NCI-H510A (cell line): ENCODE measurements around the gene TFDP3.

Experiments
- DNase-seq: peaks from one replicate; lab custom pipeline; 2025; lab: John Stamatoyannopoulos, UW

The TFDP3 gene, protein sequence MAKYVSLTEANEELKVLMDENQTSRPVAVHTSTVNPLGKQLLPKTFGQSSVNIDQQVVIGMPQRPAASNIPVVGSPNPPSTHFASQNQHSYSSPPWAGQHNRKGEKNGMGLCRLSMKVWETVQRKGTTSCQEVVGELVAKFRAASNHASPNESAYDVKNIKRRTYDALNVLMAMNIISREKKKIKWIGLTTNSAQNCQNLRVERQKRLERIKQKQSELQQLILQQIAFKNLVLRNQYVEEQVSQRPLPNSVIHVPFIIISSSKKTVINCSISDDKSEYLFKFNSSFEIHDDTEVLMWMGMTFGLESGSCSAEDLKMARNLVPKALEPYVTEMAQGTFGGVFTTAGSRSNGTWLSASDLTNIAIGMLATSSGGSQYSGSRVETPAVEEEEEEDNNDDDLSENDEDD

GRCh38 chrX:133218329-133218728, at the start of gene TFDP3:
TSS of gene TFDP3 (minus strand) at chrX:133218354. CDS start at chrX:133218259, 95 bp downstream.
- DNase-seq: no peak

DNA sequence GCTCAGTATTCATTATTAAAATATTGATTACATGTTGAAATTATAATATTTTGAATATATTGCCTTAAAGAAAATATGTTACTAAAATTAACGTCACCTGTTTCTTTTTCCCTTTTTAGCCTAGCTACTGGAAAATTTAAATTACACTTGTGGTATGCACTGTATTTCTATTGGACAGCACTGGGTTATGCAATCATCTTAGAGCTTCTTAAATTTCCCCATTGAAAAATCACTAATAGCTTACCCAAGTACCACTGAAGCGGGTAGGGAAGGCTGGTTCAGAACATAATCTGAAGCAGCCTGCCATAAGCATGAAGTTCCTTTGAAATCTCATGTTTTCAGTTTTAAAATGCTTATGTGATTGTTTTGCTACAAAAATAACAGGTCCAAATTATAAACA, 49.5 kb upstream of the TFDP3 start:
- DNase-seq: no peak

DNA sequence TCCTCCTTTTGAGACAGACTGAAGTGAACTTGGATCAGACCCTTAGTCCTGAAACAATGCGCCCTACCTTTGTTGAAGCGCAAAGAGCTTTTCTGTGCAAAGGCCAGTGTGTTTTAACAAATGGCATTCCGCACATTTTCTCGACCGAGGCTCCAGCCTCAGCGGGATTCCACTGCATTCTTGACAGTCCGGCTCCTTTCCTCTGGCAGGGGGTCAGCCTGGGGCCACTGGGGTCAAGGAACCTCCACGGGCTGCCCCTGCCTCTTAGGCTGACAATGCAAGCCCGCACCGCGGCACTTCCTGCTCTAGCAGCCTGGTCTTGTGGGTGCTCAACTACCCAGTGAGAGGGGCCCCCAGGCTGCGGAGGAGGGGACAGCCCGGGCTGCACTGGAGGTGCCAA, 47.2 kb upstream of the TFDP3 start:
- no peak for DNase-seq

GRCh38 chrX:133258481-133258880, 40.3 kb upstream of the TFDP3 start:
- no peak for DNase-seq

DNA sequence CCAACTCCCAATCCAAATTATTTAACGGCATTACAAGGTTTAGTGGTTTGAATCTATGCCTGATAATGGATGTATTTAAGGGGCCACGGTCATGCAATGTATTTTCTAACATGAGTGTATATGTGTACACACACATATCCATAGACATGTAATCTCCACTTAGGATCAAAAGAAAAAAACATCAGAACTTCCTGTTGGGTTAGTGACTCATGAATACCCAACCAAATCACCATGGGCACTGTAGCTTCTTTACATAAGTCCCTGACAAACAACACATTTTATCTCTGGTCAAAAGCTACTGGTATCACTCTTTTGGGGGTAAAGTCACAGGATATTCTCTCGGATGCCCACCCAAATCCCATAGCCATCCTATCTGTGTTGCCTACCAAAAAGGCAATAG, 36.5 kb upstream of the TFDP3 start:
- DNase-seq: no peak

DNA sequence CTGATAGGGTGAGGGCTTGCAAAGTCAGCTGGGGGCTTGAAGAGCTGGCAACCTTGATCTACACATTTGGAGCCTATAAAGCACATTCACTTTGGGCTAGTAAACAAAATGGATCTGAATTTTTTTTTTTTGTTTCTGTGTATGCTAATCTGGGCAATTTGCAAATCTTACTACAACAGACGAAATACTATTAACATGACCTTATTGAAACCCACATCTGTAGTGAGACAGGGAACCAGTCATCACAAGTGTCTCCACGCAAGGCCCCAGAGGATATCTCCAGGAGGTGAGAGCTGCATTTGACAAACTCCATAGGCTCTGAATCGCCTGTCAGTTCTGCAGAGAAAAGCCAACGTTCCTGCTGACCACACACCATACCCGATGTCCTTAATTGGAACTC, 33.0 kb upstream of the TFDP3 start:
- DNase-seq: no peak

- no peak for DNase-seq
Observed at GRCh38 chrX:133250184-133251100, 32.3 kb upstream of the TFDP3 start.

GRCh38 chrX:133249266-133250058, 31.3 kb upstream of the TFDP3 start:
- no peak for DNase-seq

DNA sequence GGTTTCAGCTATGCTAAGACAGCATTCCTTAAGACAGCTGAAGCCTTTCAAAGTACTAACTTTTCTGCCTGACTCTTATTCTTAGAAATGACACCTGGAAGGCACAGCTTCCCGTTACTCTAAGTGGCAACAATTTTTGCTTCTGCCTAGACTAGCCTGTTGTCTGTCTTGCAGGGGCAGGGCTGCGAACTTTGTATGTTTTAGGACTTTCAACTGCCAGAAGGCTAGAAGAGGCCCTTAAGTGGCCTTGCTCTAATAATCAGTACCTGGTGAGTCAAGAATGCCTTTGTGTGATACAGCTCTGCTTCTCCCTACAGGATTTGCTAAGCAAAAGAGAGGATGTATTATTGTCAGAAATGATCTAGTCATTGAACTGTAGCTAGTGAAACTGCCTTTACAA, 30.0 kb upstream of the TFDP3 start:
- DNase-seq: no peak

GRCh38 chrX:133246921-133247320, 28.8 kb upstream of the TFDP3 start:
- DNase-seq: no peak

DNA sequence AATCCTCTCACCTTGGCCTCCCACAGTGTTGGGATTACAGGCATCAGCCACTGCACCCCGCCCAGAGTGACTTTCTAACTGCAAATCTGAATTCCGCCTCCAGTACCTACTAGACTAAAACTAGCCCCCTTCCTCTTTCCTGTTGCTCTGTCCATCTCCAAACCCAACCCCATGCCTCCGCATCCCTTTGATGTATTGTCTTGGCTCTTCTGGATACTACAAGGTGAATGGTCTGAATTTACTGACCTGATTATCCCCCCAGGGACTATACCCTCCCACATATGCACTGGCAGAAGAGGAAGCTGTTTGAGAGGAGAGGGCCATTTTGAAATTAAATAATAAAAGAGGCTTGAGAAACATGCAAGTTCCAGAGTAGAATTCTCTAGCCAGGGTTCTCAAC, 17.7 kb upstream of the TFDP3 start:
- no peak for DNase-seq

- no peak for DNase-seq
Observed at GRCh38 chrX:133232331-133232730, 14.2 kb upstream of the TFDP3 start.

DNA sequence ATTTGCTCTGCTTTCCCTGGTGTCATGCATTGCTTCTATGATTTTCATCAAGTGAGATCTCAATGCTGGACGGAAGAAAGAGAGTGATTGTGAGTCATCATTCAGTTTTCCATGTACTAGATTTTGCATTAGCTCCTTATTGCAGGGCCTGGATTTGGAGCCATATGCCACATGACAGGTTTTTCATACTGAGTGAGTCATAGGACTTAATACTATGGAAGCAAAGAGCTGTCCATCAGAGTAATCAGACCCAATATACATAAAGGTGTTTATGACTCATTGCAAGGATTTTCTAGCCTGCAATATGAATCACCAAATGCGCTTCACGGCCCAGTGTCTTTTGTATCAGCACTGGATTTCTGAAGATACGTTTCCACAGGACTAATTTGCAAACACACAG, 11.2 kb upstream of the TFDP3 start:
- DNase-seq: no peak

DNA sequence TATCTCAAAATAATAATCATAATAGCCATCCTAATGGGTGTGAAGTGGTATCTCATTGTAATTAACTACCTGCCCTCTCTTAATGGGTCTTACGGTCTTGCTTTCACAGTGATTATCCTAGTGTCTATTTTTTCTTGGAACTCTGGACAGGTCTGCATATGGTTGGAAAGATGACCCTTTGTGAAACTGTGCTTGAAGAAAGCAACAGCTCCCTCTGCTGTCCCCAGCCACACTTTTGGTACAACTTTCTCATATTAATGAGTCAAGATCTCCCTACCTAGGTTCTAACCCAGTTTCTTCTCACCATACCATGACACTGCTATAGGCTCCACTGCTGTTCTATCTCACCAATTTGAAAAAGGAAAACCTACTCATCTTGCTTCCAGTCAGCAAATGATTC, 2.4 kb downstream of the TFDP3 start:
- DNase-seq: no peak

GRCh38 chrX:133215017-133215416, 3.1 kb downstream of the TFDP3 start:
- no peak for DNase-seq

DNA sequence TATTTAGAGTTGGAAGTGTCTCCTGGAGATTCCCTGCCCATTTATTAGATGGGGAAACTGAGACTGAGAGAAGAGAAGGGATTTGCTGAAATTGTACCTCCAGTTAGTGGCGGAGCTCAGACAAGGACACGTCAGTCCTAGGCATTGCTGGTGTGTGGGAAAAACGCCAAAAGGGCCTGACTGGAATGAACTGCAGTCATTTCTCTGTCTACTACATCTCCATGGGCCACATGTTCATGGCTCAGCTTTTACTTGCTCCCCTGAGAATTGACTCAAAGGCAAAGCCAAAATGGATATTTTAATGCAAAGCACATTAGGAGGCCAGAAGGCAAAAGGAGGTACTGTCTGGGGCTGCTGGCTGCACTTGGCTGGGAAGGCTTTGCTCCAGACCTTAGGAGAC, 3.9 kb downstream of the TFDP3 start:
- no peak for DNase-seq

- no peak for DNase-seq
Observed at GRCh38 chrX:133213117-133213516, 5.0 kb downstream of the TFDP3 start.

DNA sequence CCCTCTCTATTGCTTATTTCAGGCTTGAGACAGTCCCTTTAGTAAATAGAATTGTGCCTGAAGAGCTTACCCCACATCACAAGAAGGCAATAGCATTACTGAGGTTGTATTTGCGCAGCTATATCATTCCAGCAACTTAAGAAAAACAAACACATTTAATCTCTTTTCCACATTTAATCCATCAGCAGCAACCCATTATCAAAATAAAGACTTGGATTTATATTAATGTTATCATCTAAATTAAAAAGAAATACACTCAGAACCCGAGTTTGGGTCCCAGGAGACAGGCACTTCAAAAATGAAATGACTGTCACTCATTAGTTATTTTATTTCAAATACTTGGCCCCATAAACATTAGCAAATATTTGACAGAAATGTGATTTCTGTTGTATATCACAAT, 10.4 kb downstream of the TFDP3 start:
- DNase-seq: no peak

GRCh38 chrX:133191739-133192039, 26.5 kb downstream of the TFDP3 start:
- no peak for DNase-seq

GRCh38 chrX:133190877-133191738, 27.0 kb downstream of the TFDP3 start:
- DNase-seq: no peak

- no peak for DNase-seq
Observed at GRCh38 chrX:133189195-133189594, 29.0 kb downstream of the TFDP3 start.

- DNase-seq: no peak
Observed at GRCh38 chrX:133188631-133189030, 29.5 kb downstream of the TFDP3 start.
